OCI-LY3 (cell line): ENCODE results near the gene GUCY1A1.

ENCODE experiments used
- H2AFZ ChIP-seq: fragments of 200-600, 300-600 bp; shearing (Covaris generic); 2 replicates; pipeline ENCODE4 v1.6.0; 2014; ENCODE audit warnings: antibody characterized with exemption, low read depth, low read length
- H3K27ac ChIP-seq: fragments of 200-600, 300-600 bp; sonication (generic); 2 replicates; pipeline ENCODE4 v1.5.1; 2014; ENCODE audit warnings: mild to moderate bottlenecking, low read length, moderate library complexity, mixed read lengths
- H3K27me3 ChIP-seq: fragments of 200-600, 300-600 bp; sonication (generic); 2 replicates; pipeline ENCODE4 v1.6.1; 2014; ENCODE audit warnings: low read depth, low read length, mixed read lengths
- H3K36me3 ChIP-seq: fragments of 200-600, 300-600 bp; sonication (generic); replicated peaks from 2 replicates; pipeline ENCODE3; 2014; ENCODE audit warnings: low read depth, low read length, mixed read lengths
- H3K4me1 ChIP-seq: fragments of 300-600, 200-600 bp; sonication (generic); 2 replicates; pipeline ENCODE4 v1.6.1; 2014; ENCODE audit warnings: low read length, mixed read lengths
- H3K4me2 ChIP-seq: fragments of 200-600, 300-600 bp; sonication (generic); 2 replicates; pipeline ENCODE4 v1.6.1; 2014; ENCODE audit warnings: low read length, mixed read lengths
- H3K4me3 ChIP-seq: fragments of 300-600, 200-600 bp; sonication (generic); 2 replicates; pipeline ENCODE4 v1.5.1; 2014; ENCODE audit warnings: antibody characterized with exemption, mild to moderate bottlenecking, low read length, moderate library complexity
- H3K79me2 ChIP-seq: fragments of 300-600, 200-600 bp; shearing (Covaris generic); 2 replicates; pipeline ENCODE4 v1.6.1; 2014; ENCODE audit warnings: mild to moderate bottlenecking, low read length, mixed read lengths
- H3K9ac ChIP-seq: fragments of 300-600, 200-600 bp; shearing (Covaris generic); 2 replicates; pipeline ENCODE4 v1.6.0; 2014; ENCODE audit warnings: mild to moderate bottlenecking, low read length, moderate library complexity
- H3K9me3 ChIP-seq: fragments of 200-600, 300-600 bp; shearing (Covaris generic); 2 replicates; pipeline ENCODE4 v1.6.1; 2014; ENCODE audit warnings: low read length, mixed read lengths; ENCODE audit not compliant: insufficient read depth
- H4K20me1 ChIP-seq: fragments of 200-600, 300-600 bp; sonication (generic); 2 replicates; pipeline ENCODE4 v1.6.1; 2016; ENCODE audit warnings: low read length, mixed read lengths; ENCODE audit not compliant: insufficient read depth
- EZH2phosphoT487 ChIP-seq: fragments of 200-600 bp; shearing (Covaris generic); IDR thresholded peaks from 2 replicates; pipeline ENCODE4 v1.6.1; 2018; ENCODE audit warnings: antibody characterized with exemption, mixed run types, low read depth
- TF ChIP-seq, protein P1 (sequence below): fragments of 200-600, 300-600 bp; sonication (generic); IDR thresholded peaks from 2 replicates; pipeline ENCODE4 v1.5.1; 2014; ENCODE audit warnings: antibody characterized with exemption, low read length, low read depth

Gene GUCY1A1

DNA sequence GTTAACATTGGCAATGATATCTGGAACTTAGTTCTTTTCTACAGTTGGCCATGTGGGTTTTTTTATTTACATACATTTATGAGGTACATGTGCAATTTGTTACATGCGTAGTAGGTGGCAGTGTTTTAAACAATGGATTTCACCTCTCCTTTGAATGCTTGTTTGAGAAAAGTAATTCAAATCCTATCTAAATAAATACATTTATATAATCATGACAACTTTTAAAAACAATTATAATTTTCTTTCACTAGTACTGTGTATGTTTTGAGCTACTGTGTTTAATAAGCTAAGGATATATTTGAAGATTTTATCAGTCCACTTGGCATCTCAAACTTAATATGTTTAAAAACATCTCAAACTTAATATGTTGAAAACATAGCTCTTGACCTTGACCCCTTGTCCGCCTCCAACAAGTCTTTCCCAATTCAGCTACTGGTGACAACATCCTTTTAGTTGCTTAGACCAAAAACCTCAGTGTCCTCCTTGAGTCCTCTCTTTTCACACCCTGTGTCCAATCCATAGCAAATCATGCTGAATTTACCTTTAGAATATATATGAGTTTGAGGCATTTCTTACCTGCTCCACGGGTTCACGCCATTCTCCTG lies 106.7 kb downstream of the GUCY1A1 start:
- Histone ChIP-seq H3K9ac (no peak overlapping the region), H3K4me3 (no peak overlapping the region), H2AFZ (no peak overlapping the region), H3K36me3 (no peaks in the 10 kb centered on the region), H3K4me1 (peaks cover 8% of the 10 kb centered on the region), H3K9me3 (no peaks in the 10 kb centered on the region), H3K27ac (no peak overlapping the region), H3K79me2 (no peaks in the 10 kb centered on the region), H4K20me1 (no peaks in the 10 kb centered on the region), H3K27me3 (no peaks in the 10 kb centered on the region), H3K4me2 (no peak overlapping the region)
- TF ChIP-seq EZH2phosphoT487, result no peak
- TF ChIP-seq, protein P1, sequence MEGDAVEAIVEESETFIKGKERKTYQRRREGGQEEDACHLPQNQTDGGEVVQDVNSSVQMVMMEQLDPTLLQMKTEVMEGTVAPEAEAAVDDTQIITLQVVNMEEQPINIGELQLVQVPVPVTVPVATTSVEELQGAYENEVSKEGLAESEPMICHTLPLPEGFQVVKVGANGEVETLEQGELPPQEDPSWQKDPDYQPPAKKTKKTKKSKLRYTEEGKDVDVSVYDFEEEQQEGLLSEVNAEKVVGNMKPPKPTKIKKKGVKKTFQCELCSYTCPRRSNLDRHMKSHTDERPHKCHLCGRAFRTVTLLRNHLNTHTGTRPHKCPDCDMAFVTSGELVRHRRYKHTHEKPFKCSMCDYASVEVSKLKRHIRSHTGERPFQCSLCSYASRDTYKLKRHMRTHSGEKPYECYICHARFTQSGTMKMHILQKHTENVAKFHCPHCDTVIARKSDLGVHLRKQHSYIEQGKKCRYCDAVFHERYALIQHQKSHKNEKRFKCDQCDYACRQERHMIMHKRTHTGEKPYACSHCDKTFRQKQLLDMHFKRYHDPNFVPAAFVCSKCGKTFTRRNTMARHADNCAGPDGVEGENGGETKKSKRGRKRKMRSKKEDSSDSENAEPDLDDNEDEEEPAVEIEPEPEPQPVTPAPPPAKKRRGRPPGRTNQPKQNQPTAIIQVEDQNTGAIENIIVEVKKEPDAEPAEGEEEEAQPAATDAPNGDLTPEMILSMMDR, result no peak

DNA sequence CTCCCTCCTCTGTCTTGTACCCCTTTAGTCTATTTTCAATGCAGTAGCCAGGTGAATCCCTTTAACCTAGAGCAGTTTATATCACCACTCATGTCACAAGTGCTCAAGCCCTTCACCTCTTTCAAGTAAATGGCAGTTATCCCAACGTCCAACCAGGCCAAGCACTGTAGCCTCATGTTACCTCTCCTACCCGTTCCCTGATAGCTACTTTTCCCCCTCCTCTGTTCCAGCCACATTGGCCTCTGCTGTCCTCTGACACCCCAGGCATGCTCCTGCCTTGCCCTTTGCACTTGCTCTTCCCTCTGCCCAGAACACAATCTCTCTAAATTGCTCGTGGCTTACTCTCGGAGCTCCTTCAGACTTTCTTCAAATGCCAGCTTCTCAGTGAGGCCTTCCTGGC lies 107.4 kb downstream of the GUCY1A1 start:
- Histone ChIP-seq H3K4me1 (peaks cover 3% of the 10 kb centered on the region), H3K4me2 (no peak overlapping the region), H3K4me3 (no peak overlapping the region), H2AFZ (no peak overlapping the region), H4K20me1 (no peaks in the 10 kb centered on the region), H3K27ac (no peak overlapping the region), H3K36me3 (no peaks in the 10 kb centered on the region), H3K9me3 (no peaks in the 10 kb centered on the region), H3K27me3 (no peaks in the 10 kb centered on the region), H3K79me2 (no peaks in the 10 kb centered on the region), H3K9ac (no peak overlapping the region)
- TF ChIP-seq, protein P1, result no peak
- no peak for TF ChIP-seq EZH2phosphoT487

DNA sequence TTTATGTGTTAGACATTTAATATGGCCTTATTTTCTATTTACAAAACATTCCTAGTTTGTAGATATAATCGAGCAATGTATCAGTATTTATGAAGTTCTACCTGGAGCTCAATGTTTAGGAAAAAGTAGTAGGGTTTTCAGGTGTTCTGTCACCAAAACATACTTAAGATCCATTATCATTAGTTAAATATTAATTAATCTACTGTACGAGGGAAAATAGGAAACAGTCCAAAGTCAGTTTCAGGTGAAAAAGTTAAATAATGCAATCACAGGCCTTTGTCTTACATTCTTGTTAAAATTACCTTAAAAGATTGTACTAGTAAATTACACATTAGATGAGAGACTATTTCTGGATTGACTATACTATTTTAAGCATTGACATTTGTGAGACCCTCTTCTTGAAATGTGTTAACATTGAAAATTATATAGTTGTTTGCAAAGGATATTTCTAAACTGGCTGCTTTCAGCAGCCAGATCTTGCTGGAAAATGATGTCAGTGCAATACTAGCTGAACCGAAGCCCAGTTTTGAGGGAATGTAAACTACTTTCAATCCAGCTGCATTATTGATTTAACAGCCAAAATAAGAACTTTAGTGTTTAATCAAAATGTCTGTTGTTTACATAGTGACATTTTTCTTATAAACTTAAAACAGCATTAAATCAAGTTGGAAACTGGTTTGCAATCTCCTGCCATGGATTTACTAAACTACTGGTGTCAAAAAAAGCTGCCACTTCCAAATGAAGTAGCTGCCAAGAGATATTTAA lies 111.5 kb downstream of the GUCY1A1 start:
- H4K20me1 ChIP-seq, result no peaks in the 10 kb centered on the region
- H2AFZ ChIP-seq, result no peak overlapping the region
- H3K4me3 ChIP-seq, result no peak overlapping the region
- no peaks in the 10 kb centered on the region for H3K4me1 ChIP-seq
- no peaks in the 10 kb centered on the region for H3K9me3 ChIP-seq
- no peaks in the 10 kb centered on the region for H3K79me2 ChIP-seq
- H3K4me2 ChIP-seq, result no peak overlapping the region
- no peak overlapping the region for H3K9ac ChIP-seq
- no peak for TF ChIP-seq EZH2phosphoT487
- TF ChIP-seq, protein P1, result no peak
- no peaks in the 10 kb centered on the region for H3K36me3 ChIP-seq
- H3K27me3 ChIP-seq, result no peaks in the 10 kb centered on the region
- no peak overlapping the region for H3K27ac ChIP-seq

DNA sequence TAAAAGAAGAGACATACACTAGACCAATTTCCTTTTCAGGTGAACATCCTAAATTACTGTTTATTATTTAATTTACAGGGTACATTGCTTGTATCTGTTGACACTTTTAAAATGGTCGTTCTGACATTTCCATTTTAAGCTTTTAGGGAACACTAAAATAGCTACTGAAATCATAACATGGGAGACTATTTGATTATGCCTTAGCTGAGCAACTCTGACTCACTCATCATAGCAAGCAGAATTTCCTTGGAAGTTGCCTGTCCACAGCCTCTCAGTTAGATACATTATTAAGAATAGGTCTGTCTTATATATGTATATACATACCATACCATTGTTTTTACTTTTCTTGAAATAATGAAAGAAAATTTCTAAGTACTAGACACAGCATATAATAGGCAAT lies 114.1 kb downstream of the GUCY1A1 start:
- H3K27me3 ChIP-seq, result no peaks in the 10 kb centered on the region
- no peak overlapping the region for H3K4me3 ChIP-seq
- no peak for TF ChIP-seq EZH2phosphoT487
- TF ChIP-seq, protein P1, result no peak
- no peak overlapping the region for H3K4me2 ChIP-seq
- H3K27ac ChIP-seq, result no peak overlapping the region
- H3K79me2 ChIP-seq, result no peaks in the 10 kb centered on the region
- no peak overlapping the region for H3K9ac ChIP-seq
- no peaks in the 10 kb centered on the region for H3K9me3 ChIP-seq
- no peaks in the 10 kb centered on the region for H4K20me1 ChIP-seq
- no peak overlapping the region for H2AFZ ChIP-seq
- no peaks in the 10 kb centered on the region for H3K4me1 ChIP-seq
- no peaks in the 10 kb centered on the region for H3K36me3 ChIP-seq
